PC-9 (cell line): ENCODE measurements around the gene CMSS1. TPM values are rescaled to one million over a fixed set of nuclear protein-coding genes. Genes with fewer than 3 reads are reported as not detected.

Experiments
- BruUV-seq: library from RNA; stranded (reverse); fragments of 400-500 nt; replicated peaks from 2 replicates; lab custom pipeline; 2021; lab: Mats Ljungman, UMichigan
- CTCF ChIA-PET: fragments of 300-600 bp; sonication (Branson Sonifier 250); formaldehyde crosslinking; loops from one replicate; lab custom pipeline; 2022; ENCODE audit warnings: antibody characterized with exemption; lab: Charles Lee
- POLR2A ChIA-PET: fragments of 300-600 bp; sonication (Branson Sonifier 250); formaldehyde crosslinking; loops from one replicate; lab custom pipeline; 2022; ENCODE audit warnings: antibody characterized with exemption; ENCODE audit not compliant: unreplicated experiment; lab: Charles Lee
- DNase-seq, 2 experiments: peaks; one replicate each; pipeline versions ENCODE4 v3.0.0 to v3.0.0-alpha.2; 2015 to 2022; ENCODE audit warnings: mixed read lengths in 1 of 2
- H2AFZ ChIP-seq: fragments of 200-600 bp; sonication (generic); 2 replicates; pipeline ENCODE4 v1.8.1; 2017; ENCODE audit warnings: antibody characterized with exemption
- H3F3A ChIP-seq: fragments of 200-600 bp; sonication (generic); 2 replicates; pipeline ENCODE4 v1.8.1; 2017; ENCODE audit warnings: antibody characterized with exemption, mild to moderate bottlenecking, low read depth; ENCODE audit not compliant: insufficient read depth
- H3K27ac ChIP-seq: fragments of 200-600 bp; sonication (generic); 2 replicates; pipeline ENCODE4 v1.6.1; 2016; ENCODE audit warnings: mixed run types
- H3K27me3 ChIP-seq: fragments of 200-600 bp; sonication (generic); 2 replicates; pipeline ENCODE4 v1.6.1; 2016; ENCODE audit warnings: low read depth, mixed run types; ENCODE audit not compliant: insufficient read depth
- H3K36me3 ChIP-seq: fragments of 200-600 bp; sonication (generic); 2 replicates; pipeline ENCODE4 v1.6.1; 2016; ENCODE audit warnings: low read depth, mixed run types
- H3K4me1 ChIP-seq: fragments of 200-600 bp; sonication (generic); replicated peaks from 2 replicates; pipeline ENCODE4 v1.6.1; 2016; ENCODE audit warnings: mixed run types; ENCODE audit not compliant: insufficient read depth
- H3K4me2 ChIP-seq: fragments of 200-600 bp; sonication (generic); 2 replicates; pipeline ENCODE4 v1.6.1; 2017; ENCODE audit warnings: mixed run types
- H3K4me3 ChIP-seq: fragments of 200-600 bp; sonication (generic); 2 replicates; pipeline ENCODE4 v1.6.1; 2016; ENCODE audit warnings: mixed run types
- H3K79me2 ChIP-seq: fragments of 200-600 bp; sonication (generic); 2 replicates; pipeline ENCODE4 v1.6.1; 2017; ENCODE audit warnings: low read depth, mixed run types
- H3K9me2 ChIP-seq: fragments of 200-600 bp; sonication (generic); 2 replicates; pipeline ENCODE4 v1.8.1; 2017; ENCODE audit warnings: mild to moderate bottlenecking; ENCODE audit not compliant: insufficient read depth
- H3K9me3 ChIP-seq: fragments of 200-600 bp; sonication (generic); 2 replicates; pipeline ENCODE4 v1.8.1; 2016; ENCODE audit warnings: low read depth; ENCODE audit not compliant: insufficient read depth
- H4K20me1 ChIP-seq: fragments of 200-600 bp; sonication (generic); 2 replicates; pipeline ENCODE4 v1.8.1; 2017; ENCODE audit not compliant: insufficient read depth
- CTCF ChIP-seq: fragments of 200-600 bp; sonication (generic); conservative IDR thresholded peaks from 2 replicates; pipeline ENCODE4 v1.6.1; 2017; ENCODE audit warnings: mixed run types, antibody characterized with exemption, mild to moderate bottlenecking, moderate library complexity
- EZH2 ChIP-seq: fragments of 200-600 bp; sonication (generic); IDR thresholded peaks from 2 replicates; pipeline ENCODE4 v1.8.0; 2017; ENCODE audit warnings: antibody characterized with exemption, low read depth
- intact Hi-C: fragments of 100-400 bp; cut with micrococcal nuclease; formaldehyde crosslinking; loops from one replicate; pipeline ENCODE4 v1.10.0; 2022; ENCODE audit not compliant: unreplicated experiment
- total RNA-seq: library from RNA; stranded (reverse); gene quantifications from 2 replicates; pipeline ENCODE4 v1.2.3, GENCODE V29; 2021

The CMSS1 gene
- total RNA-seq, 1 experiment from 2014 or later, result 98.9 TPM

- H3K4me2 ChIP-seq, result no peak overlapping the region
- no peaks in the 10 kb centered on the region for H3F3A ChIP-seq
- POLR2A ChIA-PET, result no interaction called here
- H3K4me1 ChIP-seq, result no peaks in the 10 kb centered on the region
- CTCF ChIA-PET, result no interaction called here
- TF ChIP-seq EZH2 (no peak), CTCF (no peak)
- intact Hi-C loops, result no loop called here
- no peaks in the 10 kb centered on the region for H3K36me3 ChIP-seq
- H3K4me3 ChIP-seq, result no peak overlapping the region
- H3K9me3 ChIP-seq, result no peaks in the 10 kb centered on the region; the same call in 1 of the 2 replicates
- no peaks in the 10 kb centered on the region for H4K20me1 ChIP-seq
- no peak for DNase-seq
- no peaks in the 10 kb centered on the region for H3K79me2 ChIP-seq
- H3K27me3 ChIP-seq, result no peaks in the 10 kb centered on the region
- no peaks in the 10 kb centered on the region for H3K9me2 ChIP-seq
- BruUV-seq, result no TSS peak
- no peak overlapping the region for H2AFZ ChIP-seq
- no peak overlapping the region for H3K27ac ChIP-seq
Observed at GRCh38 chr3:99799422-99799821, 18.2 kb upstream of the CMSS1 start.

GRCh38 chr3:99803297-99803696 lies 14.4 kb upstream of the CMSS1 start:
- CTCF ChIA-PET, result no interaction called here
- intact Hi-C loops, result no loop called here
- no peaks in the 10 kb centered on the region for H3K36me3 ChIP-seq
- no peak overlapping the region for H3K4me2 ChIP-seq
- H3F3A ChIP-seq, result no peaks in the 10 kb centered on the region
- peaks cover 15% of the 10 kb centered on the region for H3K9me3 ChIP-seq
- POLR2A ChIA-PET, result no interaction called here
- H4K20me1 ChIP-seq, result no peaks in the 10 kb centered on the region
- H3K27ac ChIP-seq, result no peak overlapping the region
- no TSS peak for BruUV-seq
- no peak overlapping the region for H3K4me3 ChIP-seq
- H3K9me2 ChIP-seq, result no peaks in the 10 kb centered on the region
- H2AFZ ChIP-seq, result no peak overlapping the region
- no peaks in the 10 kb centered on the region for H3K4me1 ChIP-seq
- no peak for DNase-seq
- no peak for TF ChIP-seq EZH2
- no peak for TF ChIP-seq CTCF
- no peaks in the 10 kb centered on the region for H3K79me2 ChIP-seq
- H3K27me3 ChIP-seq, result no peaks in the 10 kb centered on the region

- CTCF ChIA-PET, result no interaction called here
- intact Hi-C loops, result loop anchor here (5.0 kb wide), 1 partner anchor 308 kb away; no protein-coding TSS in a partner anchor
- H3K27ac ChIP-seq, result no peak overlapping the region
Observed at GRCh38 chr3:99805160-99805559, 12.5 kb upstream of the CMSS1 start.

More at GRCh38 chr3:99805160-99805559, 12.5 kb upstream of the CMSS1 start:
- no peak for TF ChIP-seq EZH2
- no peak for TF ChIP-seq CTCF
- Histone ChIP-seq H3K36me3 (no peaks in the 10 kb centered on the region), H3F3A (no peaks in the 10 kb centered on the region), H2AFZ (no peak overlapping the region), H3K4me3 (no peak overlapping the region), H3K4me1 (no peaks in the 10 kb centered on the region), H3K9me2 (no peaks in the 10 kb centered on the region), H4K20me1 (no peaks in the 10 kb centered on the region), H3K79me2 (no peaks in the 10 kb centered on the region), H3K27me3 (no peaks in the 10 kb centered on the region), H3K9me3 (peaks cover 15% of the 10 kb centered on the region), H3K4me2 (no peak overlapping the region)
- BruUV-seq, result no TSS peak
- POLR2A ChIA-PET, result no interaction called here
- DNase-seq, result no peak
